Hepatocyte (in vitro differentiated cells): ENCODE measurements around the gene NPIPA8. TPM values are rescaled to one million over a fixed set of nuclear protein-coding genes. Genes with fewer than 3 reads are reported as not detected.
"Not testable (repeated sequence)": the region's sequence is repeated elsewhere in the genome, so short reads cannot be mapped to it uniquely, and the experiment has no call there.

Experiments used
- DNase-seq: peaks from one replicate; pipeline ENCODE4 v3.0.0-alpha.2; 2016; ENCODE audit warnings: low spot score
- H2AFZ ChIP-seq: fragments of 200-600 bp; sonication (generic); 2 replicates; pipeline ENCODE4 v1.6.0; 2016; ENCODE audit warnings: antibody characterized with exemption, mild to moderate bottlenecking
- H3K27ac ChIP-seq: fragments of 200-600 bp; sonication (generic); 2 replicates; pipeline ENCODE4 v1.5.1; 2016; ENCODE audit warnings: mild to moderate bottlenecking
- H3K27me3 ChIP-seq: fragments of 200-600 bp; sonication (generic); 2 replicates; pipeline ENCODE4 v1.6.1; 2016
- H3K36me3 ChIP-seq: fragments of 200-600 bp; sonication (generic); replicated peaks from 2 replicates; pipeline ENCODE4 v1.5.1; 2016; ENCODE audit warnings: low read depth; ENCODE audit not compliant: insufficient read depth
- H3K4me1 ChIP-seq: fragments of 200-600 bp; sonication (generic); 2 replicates; pipeline ENCODE4 v1.5.1; 2016; ENCODE audit warnings: mild to moderate bottlenecking, moderate library complexity; ENCODE audit not compliant: insufficient read depth
- H3K4me2 ChIP-seq: fragments of 200-600 bp; sonication (generic); 2 replicates; pipeline ENCODE4 v1.6.0; 2016
- H3K4me3 ChIP-seq: fragments of 200-600 bp; sonication (generic); 2 replicates; pipeline ENCODE4 v1.5.1; 2016; ENCODE audit warnings: mild to moderate bottlenecking
- H3K79me2 ChIP-seq: fragments of 200-600 bp; sonication (generic); 2 replicates; pipeline ENCODE4 v1.6.0; 2017; ENCODE audit warnings: mild to moderate bottlenecking
- H3K9me2 ChIP-seq: fragments of 200-600 bp; sonication (generic); replicated peaks from 2 replicates; pipeline ENCODE4 v1.6.0; 2017; ENCODE audit warnings: mild to moderate bottlenecking; ENCODE audit not compliant: insufficient read depth
- H3K9me3 ChIP-seq: fragments of 200-600 bp; sonication (generic); 2 replicates; pipeline ENCODE4 v1.5.1; 2016; ENCODE audit warnings: low read depth, mild to moderate bottlenecking
- H4K20me1 ChIP-seq: fragments of 200-600 bp; sonication (generic); 2 replicates; pipeline ENCODE4 v1.6.0; 2016; ENCODE audit warnings: mild to moderate bottlenecking; ENCODE audit not compliant: insufficient read depth, poor library complexity, severe bottlenecking
- WGBS: methylation state at CpG from one replicate; pipeline ENCODE4 v1.1.6; 2016; ENCODE audit warnings: low lambda C conversion rate; ENCODE audit errors: missing lambda C conversion rate; 5-methylcytosine and 5-hydroxymethylcytosine counted together
- microRNA-seq: library from miRNA; unstranded; fragments of <30 nt; microRNA quantifications from one replicate; pipeline ENCODE4, GENCODE V29; 2017
- polyA plus RNA-seq: library from polyadenylated mRNA; unstranded; fragments of >200 nt; fragmentation: Nextera tagmentation; extraction: Ambion mirVana; gene quantifications from 2 replicates; pipeline ENCODE4 v1.2.1, GENCODE V29; 2016
- small RNA-seq: library from RNA; depleted of rRNA; stranded (forward); fragments of <200 nt; gene quantifications from one replicate; pipeline ENCODE3, GENCODE V24; 2014
- total RNA-seq: library from RNA; depleted of rRNA; stranded (reverse); fragments of >200 nt; gene quantifications from 2 replicates; pipeline ENCODE4 v1.2.3, GENCODE V29; 2014

NPIPA8 gene
- total and polyA plus RNA-seq, 2 experiments from 2014 or later: not detected

- H2AFZ ChIP-seq, H3K4me2 ChIP-seq, H3K27me3 ChIP-seq, H3K36me3 ChIP-seq, H3K27ac ChIP-seq, H3K4me1 ChIP-seq, DNase-seq, H3K9me3 ChIP-seq, H3K9me2 ChIP-seq, H4K20me1 ChIP-seq, H3K4me3 ChIP-seq, H3K79me2 ChIP-seq: not testable (repeated sequence)
- WGBS: no CpG with 5 or more reads among the region's 5 CpGs
Measured at GRCh38 chr16:18294371-18294770, 42.2 kb downstream of the NPIPA8 start.

- not testable (repeated sequence) for H3K4me2 ChIP-seq, H3K4me1 ChIP-seq, H3K4me3 ChIP-seq, H3K9me3 ChIP-seq, H4K20me1 ChIP-seq, H3K27me3 ChIP-seq, DNase-seq, H3K79me2 ChIP-seq, H3K9me2 ChIP-seq, H3K36me3 ChIP-seq, H2AFZ ChIP-seq, H3K27ac ChIP-seq
- 83% methylated on average over 1 of the region's 3 CpGs for WGBS
Measured at GRCh38 chr16:18293337-18293956, 43.1 kb downstream of the NPIPA8 start.

GRCh38 chr16:18290959-18291358 lies 45.6 kb downstream of the NPIPA8 start:
- 40% methylated on average over 1 of the region's 2 CpGs for WGBS
- H3K79me2 ChIP-seq: not testable (repeated sequence)

GRCh38 chr16:18286342-18286741 lies 50.2 kb downstream of the NPIPA8 start:
- not testable (repeated sequence) for H3K79me2 ChIP-seq, H3K4me1 ChIP-seq, DNase-seq, H3K27me3 ChIP-seq, H4K20me1 ChIP-seq, H3K9me3 ChIP-seq, H3K9me2 ChIP-seq, H3K36me3 ChIP-seq, H3K4me2 ChIP-seq, H3K27ac ChIP-seq, H3K4me3 ChIP-seq, H2AFZ ChIP-seq
- WGBS: 70% methylated on average over 1 of the region's 1 CpG

More at GRCh38 chr16:18290959-18291358, 45.6 kb downstream of the NPIPA8 start:
- not testable (repeated sequence) for H4K20me1 ChIP-seq, H3K4me2 ChIP-seq, DNase-seq, H3K9me3 ChIP-seq, H3K4me3 ChIP-seq, H3K36me3 ChIP-seq, H3K27me3 ChIP-seq, H3K4me1 ChIP-seq, H2AFZ ChIP-seq, H3K27ac ChIP-seq, H3K9me2 ChIP-seq

- no CpG with 5 or more reads among the region's 3 CpGs for WGBS
Measured at GRCh38 chr16:18280319-18280718, 56.2 kb downstream of the NPIPA8 start.

GRCh38 chr16:18276756-18277155 lies 59.8 kb downstream of the NPIPA8 start:
- 83% methylated on average over 1 of the region's 3 CpGs for WGBS
- not testable (repeated sequence) for H2AFZ ChIP-seq, H3K9me2 ChIP-seq, H3K4me2 ChIP-seq, H3K27ac ChIP-seq, H3K36me3 ChIP-seq, H3K4me1 ChIP-seq, H3K79me2 ChIP-seq, H3K4me3 ChIP-seq, H4K20me1 ChIP-seq, H3K27me3 ChIP-seq, DNase-seq, H3K9me3 ChIP-seq

More at GRCh38 chr16:18280319-18280718, 56.2 kb downstream of the NPIPA8 start:
- not testable (repeated sequence) for H2AFZ ChIP-seq, H3K9me2 ChIP-seq, H3K27me3 ChIP-seq, H3K9me3 ChIP-seq, H4K20me1 ChIP-seq, H3K4me2 ChIP-seq, H3K36me3 ChIP-seq, H3K27ac ChIP-seq, H3K4me1 ChIP-seq, H3K79me2 ChIP-seq, DNase-seq, H3K4me3 ChIP-seq

- DNase-seq, H3K4me1 ChIP-seq: not testable (repeated sequence)
Measured at GRCh38 chr16:18270171-18270570, 66.4 kb downstream of the NPIPA8 start.

More at GRCh38 chr16:18270171-18270570, 66.4 kb downstream of the NPIPA8 start:
- not testable (repeated sequence) for H2AFZ ChIP-seq, H3K36me3 ChIP-seq, H3K79me2 ChIP-seq, H3K4me3 ChIP-seq, H3K9me3 ChIP-seq, H3K27ac ChIP-seq, H3K9me2 ChIP-seq, H4K20me1 ChIP-seq, H3K4me2 ChIP-seq, H3K27me3 ChIP-seq
- 79% methylated on average over 2 of the region's 2 CpGs for WGBS

Small RNA genes lying within 50 kb of the gene (microRNA-seq; reads per million reads assigned to microRNA genes)
- gene MIR6511A4 (not detected), gene MIR6770-3 (not detected)

Small RNA genes lying within 50 kb of the gene (small RNA-seq; reads per million reads assigned to genes)
- not detected for gene AC126755.6
- not detected for gene MIR6511A4
- gene MIR6770-3: not detected

Other genes starting within 250 kb of the NPIPA8 start
- gene NOMO2, start 225.4 kb upstream of the NPIPA8 start, total RNA-seq: 92.8 and 94.4 TPM in 2 replicates
- 120 and 129 TPM in 2 replicates for gene NOMO2, start 225.4 kb upstream of the NPIPA8 start, polyA plus RNA-seq